Stimulated activated CD4-positive, alpha-beta T cell treated with anti-CD3 and anti-CD28 coated beads, TNF-alpha, amount 100 ng/mL, for 24 hours (primary cell): ENCODE data around the gene INVS.

Experiments
- DNase-seq, 3 experiments: peaks; one replicate each; pipeline ENCODE4 v3.0.0-alpha.2; 2020; ENCODE audit warnings: low read depth in 3 of 3

INVS gene

DNA sequence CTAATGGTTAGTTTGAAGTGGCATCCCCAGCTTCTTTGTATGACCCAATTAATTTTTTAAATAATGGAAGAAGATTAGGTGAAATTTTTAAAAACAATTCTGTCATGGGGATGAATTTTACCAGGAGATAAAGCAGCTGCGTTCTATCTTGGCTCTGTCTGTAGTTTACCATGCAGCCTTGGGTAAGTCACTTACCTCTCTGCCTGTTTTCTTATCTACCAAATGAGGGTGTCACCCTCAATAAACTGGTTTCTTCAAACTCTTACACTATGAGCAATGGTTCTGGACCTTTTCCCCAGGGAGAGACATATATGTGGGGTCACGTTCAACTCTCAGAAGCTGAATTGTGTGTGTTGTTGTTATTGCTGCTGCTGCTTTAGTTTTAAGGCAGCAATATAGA lies 182.0 kb downstream of the INVS start:
- DNase-seq: no peak

- no peak for DNase-seq
Measured at GRCh38 chr9:100281676-100282387, 182.8 kb downstream of the INVS start.

GRCh38 chr9:100282388-100282719 lies 183.3 kb downstream of the INVS start:
- DNase-seq: no peak

DNA sequence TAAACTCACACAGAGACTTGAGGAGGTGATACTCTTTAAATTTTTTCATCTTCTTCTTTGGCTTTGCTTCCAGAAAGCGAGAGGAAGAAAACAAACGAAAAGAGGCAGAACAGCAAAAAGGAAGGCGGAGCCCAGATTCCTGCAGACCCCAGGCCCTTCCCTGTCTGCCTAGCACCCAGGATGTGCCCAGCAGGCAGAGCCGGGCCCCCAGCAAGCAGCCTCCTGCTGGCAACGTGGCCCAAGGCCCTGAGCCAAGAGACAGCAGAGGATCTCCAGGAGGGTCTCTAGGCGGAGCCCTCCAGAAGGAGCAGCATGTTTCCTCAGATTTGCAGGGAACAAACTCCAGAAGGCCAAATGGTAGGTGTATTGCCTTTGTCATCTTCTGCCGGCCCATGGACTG lies 185.2 kb downstream of the INVS start:
- no peak for DNase-seq

DNA sequence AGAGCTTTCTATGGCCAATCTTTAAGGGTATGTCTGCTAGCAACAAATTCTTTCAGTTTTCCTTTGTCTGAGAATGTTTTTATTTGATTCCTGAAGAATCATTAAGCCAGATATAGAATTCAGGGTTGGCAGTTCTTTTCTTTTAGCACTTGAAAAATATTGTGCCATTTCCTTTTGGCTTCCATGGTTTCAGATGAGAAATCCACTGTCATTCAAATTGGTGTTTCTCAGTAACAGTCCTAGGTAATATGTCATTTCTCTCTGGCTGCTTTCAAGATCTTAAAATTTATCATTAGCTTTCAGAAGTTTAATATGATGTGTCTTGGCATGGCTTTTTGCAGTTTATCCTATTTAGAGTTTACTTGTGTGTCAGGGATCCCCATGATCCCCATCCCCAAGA lies 186.0 kb downstream of the INVS start:
- no peak for DNase-seq

DNA sequence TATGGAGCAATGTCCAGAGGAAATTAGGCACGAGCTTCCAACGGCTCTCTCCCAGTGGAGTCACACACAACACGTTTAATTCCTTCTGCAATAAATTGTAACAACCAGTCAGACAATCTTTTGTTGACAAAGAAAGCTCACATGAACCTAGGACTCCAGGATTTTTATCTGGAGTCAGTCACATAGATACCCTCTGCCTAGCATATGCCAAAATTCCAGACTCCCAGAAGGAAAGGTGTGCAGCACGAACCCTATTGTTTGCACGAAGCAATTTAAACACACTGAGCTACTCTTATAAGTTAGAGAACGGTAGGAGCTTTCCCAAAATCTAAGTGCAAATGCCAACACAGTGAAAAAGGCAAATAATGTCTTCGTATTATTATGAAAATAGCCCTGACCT lies 186.6 kb downstream of the INVS start:
- no peak for DNase-seq

- DNase-seq: no peak
Measured at GRCh38 chr9:100286257-100286656, 187.2 kb downstream of the INVS start.

GRCh38 chr9:100287186-100287585 lies 188.1 kb downstream of the INVS start:
- no peak for DNase-seq

DNA sequence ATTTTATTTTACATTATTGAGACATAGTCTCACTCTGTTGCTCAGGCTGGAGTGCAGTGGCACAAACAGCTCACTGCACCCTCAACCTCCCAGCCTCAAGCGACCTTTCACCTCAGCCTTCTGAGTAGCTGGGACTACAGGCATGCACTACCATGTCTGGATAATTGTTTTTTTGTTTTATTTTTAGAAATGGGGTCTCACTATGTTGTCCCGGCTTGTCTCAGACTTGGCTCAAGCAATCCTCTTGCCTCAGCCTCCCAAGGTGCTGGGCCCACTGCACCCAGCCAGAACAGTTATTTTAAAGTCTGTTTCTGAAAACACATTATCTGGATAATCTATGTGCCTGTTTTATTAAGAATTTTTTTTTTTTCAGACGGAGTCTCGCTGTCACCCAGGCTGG lies 191.7 kb downstream of the INVS start:
- no peak for DNase-seq

- no peak for DNase-seq
Measured at GRCh38 chr9:100292414-100292813, 193.4 kb downstream of the INVS start.

GRCh38 chr9:100294341-100294740 lies 195.3 kb downstream of the INVS start:
- no peak for DNase-seq

DNA sequence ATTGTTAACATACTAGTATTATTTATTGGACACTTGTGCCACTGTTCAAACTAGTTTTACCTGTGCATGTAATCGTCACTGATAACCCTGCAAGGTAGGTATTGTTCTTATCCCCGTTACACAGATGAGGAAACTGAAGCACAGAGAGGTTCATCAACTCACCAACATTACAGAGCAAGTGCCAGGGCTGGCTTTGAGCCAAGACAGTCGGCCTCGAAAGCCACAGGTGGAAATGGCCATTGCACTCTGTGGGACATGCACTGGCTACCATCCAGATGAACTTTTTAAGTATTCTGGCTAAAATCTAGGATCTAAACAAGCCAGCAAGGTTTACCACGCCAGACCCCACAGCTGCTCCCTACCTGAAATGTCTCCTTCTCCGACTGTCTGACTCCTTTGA lies 195.8 kb downstream of the INVS start:
- no peak for DNase-seq

DNA sequence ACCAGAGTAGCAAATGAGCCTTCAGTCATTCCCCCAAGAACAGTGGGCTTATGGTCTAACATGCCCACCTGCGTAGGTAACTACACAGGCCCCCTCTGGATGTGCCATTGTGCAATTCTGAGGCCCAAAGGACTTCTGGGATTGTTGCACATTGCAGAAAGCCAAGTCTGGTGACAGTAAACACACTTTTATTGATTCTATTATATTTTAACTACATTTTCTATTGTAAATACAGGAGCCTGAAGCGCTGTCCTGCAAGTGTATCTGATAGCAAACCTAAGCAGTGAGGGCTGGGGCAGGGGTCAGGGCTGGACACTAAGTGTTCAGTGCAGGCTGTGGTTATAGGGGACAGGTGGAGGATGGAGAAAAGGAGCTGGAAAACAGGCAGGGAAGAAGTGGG lies 196.2 kb downstream of the INVS start:
- DNase-seq: no peak

DNA sequence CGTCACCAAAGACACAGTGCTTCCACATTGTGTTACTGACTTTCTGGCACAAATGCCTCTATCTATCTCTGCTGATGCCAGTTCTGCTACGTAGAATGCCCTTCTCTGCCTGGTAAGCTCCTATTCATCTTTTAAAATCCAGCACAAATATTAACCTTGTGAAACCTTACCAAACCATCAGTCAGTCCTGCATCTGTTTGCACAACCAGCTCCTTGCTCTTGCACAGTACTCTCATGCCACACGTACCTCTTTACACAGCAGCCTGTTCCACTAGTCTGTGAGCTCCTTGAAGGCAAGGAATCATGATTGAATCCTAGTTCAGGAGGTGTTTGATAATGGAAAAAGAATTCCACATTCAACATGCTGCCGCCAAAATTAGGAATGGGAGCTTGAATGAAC lies 197.4 kb downstream of the INVS start:
- no peak for DNase-seq

DNA sequence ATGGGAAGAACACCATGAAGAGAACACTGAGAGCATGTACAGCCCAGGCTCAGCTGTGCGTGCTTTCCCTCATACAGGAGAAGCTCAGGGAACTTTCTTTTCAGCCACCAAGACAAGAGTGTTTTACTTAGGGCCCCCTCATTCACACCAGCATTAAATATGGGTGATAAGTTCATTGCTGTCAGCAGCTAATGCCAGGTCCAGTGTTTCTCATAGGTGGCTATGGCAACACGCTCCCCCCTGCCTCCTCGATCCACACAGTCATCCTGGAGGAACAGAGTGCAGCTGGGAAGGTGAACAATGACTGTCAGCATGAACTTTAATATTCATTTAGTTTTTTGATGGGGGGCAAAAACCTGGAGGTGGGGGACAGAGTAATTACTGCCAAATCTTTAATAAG lies 199.3 kb downstream of the INVS start:
- DNase-seq: no peak

DNA sequence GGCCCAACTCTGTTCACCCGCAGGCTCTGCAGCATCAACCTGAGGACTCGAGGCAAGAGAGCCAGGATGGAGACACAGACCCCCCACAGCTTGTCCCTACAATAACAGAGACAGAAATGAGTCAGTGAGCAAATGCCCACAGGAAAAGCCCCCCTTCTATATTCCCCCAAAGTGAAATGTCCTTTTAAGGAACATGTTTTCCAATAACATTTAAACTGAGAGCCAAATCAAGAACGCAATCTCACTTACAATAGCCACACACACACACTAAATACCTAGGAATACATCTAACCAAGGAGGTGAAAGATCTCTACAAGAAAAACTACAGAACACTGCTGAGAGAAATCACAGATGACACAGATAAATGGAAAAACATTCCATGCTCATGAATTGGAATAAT lies 204.7 kb downstream of the INVS start:
- no peak for DNase-seq

DNA sequence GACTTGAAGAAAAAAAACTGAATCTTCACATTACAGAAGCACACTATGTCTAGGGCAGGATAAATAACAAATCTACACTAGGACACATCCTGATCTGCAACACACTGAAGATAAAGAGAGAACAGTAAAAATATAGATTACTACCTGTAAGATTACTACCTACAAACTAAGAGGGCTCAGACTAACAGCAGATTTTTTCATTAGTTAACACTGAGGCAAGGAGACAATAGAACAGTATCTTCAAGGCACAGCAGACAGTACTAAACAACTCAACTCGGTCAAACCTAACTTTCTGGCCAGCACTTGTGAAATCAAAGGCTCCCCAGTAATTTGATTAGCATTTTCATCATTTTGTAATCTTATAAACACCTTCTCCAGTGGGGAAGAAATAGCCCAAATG lies 207.2 kb downstream of the INVS start:
- DNase-seq: no peak

DNA sequence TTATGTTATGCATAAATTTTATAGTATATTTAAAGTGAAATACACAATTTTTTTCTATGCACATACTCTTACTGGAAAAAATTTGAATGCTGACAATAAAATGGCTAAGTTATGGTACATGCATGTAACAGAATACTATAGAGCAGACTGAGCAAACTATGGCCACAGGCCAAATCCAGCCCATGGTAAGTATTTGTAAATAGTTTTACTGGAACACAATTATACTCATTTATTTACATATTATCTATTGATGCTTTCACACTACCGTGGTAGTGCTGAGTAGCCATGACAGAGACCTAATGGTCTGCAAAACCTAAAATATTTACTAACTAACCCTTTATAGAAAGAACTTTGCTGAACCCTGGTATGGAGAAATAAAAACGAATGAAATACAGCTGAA lies 208.0 kb downstream of the INVS start:
- DNase-seq: no peak

DNA sequence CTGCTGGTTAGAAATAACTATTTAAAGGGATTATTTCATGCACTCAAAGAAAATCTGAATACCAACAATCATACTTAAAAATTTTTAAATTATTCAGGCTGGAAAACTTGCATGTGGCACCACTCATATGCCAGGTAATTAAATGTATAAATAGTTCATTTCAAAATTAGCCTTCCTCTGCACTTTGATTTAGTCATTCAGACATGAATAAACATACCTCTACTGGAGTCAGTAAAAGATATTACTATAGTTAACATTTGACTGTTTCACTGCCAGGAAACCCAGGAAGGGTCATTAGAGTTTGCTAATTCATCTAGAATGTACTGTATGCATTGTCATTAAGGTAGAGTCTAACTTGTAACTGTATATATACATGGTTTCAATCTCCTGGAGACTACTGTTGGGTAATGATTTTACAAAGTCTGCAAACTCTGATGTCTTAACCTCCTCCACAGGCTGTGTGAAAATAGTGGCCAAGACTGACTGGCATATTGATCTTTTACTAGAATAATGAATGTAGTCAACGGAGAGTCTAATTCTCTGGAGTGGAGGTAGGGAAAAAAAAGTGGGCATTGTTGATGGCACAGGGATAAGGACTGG lies 210.0 kb downstream of the INVS start:
- DNase-seq: no peak

GRCh38 chr9:100309992-100310391 lies 210.9 kb downstream of the INVS start:
- no peak for DNase-seq

DNA sequence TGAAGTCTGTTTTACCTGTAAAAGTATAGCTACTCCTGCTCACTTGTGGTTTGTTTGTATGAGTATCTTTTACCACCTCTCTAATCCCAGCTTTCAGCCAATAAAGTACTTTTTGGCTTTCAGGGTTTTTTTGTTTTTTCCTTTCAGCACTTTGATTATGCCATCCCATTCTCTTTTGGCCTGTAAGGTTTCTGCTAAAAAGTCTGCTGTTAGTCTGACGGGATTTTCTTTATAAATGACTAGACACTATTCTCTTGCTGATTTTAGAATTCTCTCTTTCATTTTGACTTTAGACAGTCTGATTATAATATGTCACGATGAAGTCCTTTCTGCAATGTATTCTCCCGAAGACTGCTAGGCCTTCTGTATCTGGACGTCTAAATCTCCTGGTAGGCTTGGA lies 216.5 kb downstream of the INVS start:
- DNase-seq: no peak

DNA sequence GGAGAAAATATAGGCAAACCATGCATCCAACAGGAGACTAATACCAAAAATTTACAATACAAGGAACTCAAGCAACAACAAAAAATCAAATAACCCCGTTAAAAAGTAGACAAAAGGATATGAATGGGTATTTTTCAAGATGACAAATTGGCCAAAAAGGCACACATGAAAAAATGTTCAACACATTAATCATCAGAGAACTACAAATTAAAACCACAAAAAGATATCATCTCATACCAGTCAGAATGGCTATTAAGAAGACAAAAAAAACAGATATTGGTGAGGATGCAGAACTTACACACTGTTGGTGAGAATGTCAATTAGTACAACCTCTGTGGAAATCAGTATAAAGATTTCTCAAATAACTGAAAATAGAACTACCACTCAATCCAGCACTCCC lies 218.7 kb downstream of the INVS start:
- DNase-seq: no peak

GRCh38 chr9:100322954-100323536 lies 224.0 kb downstream of the INVS start:
- peak in 1 of 3 experiments; percentile 1 for DNase-seq
